Neural crest cell (in vitro differentiated cells): ENCODE measurements around the gene TMEM151B. TPM values are rescaled to one million over a fixed set of nuclear protein-coding genes. Genes with fewer than 3 reads are reported as not detected.

Source experiments
- DNase-seq: peaks from one replicate; pipeline ENCODE4 v3.0.0; 2021; ENCODE audit warnings: low read depth, mixed read lengths, low spot score
- H3K27ac Mint-ChIP-seq: one replicate; pipeline ENCODE4 v1.8.0; 2021; ENCODE audit warnings: mild to moderate bottlenecking, mixed read lengths; ENCODE audit not compliant: unreplicated experiment
- H3K27me3 Mint-ChIP-seq: 2 replicates; pipeline ENCODE4 v1.8.0; 2021; ENCODE audit warnings: low read depth, mild to moderate bottlenecking, mixed read lengths
- H3K36me3 Mint-ChIP-seq: 2 replicates; pipeline ENCODE4 v1.8.0; 2021; ENCODE audit warnings: low read depth, mild to moderate bottlenecking, mixed read lengths
- H3K4me1 Mint-ChIP-seq: 2 replicates; pipeline ENCODE4 v1.8.0; 2021; ENCODE audit warnings: mixed read lengths
- H3K4me3 Mint-ChIP-seq: one replicate; pipeline ENCODE4 v1.8.0; 2021; ENCODE audit warnings: mild to moderate bottlenecking, mixed read lengths
- H3K9me3 Mint-ChIP-seq: 2 replicates; pipeline ENCODE4 v1.8.0; 2021; ENCODE audit warnings: mixed read lengths
- total RNA-seq: library from RNA; stranded (reverse); gene quantifications from 2 replicates; pipeline ENCODE4 v1.2.1, GENCODE V29; 2021
- TF ChIP-seq, protein P1 (sequence below): fragments of 200-600 bp; sonication (generic); conservative IDR thresholded peaks from 2 replicates; pipeline ENCODE4 v1.5.0; 2021; ENCODE audit warnings: antibody characterized with exemption, mild to moderate bottlenecking

Gene TMEM151B
- total RNA-seq, 1 donor from 2014 or later = 21.2 TPM

DNA sequence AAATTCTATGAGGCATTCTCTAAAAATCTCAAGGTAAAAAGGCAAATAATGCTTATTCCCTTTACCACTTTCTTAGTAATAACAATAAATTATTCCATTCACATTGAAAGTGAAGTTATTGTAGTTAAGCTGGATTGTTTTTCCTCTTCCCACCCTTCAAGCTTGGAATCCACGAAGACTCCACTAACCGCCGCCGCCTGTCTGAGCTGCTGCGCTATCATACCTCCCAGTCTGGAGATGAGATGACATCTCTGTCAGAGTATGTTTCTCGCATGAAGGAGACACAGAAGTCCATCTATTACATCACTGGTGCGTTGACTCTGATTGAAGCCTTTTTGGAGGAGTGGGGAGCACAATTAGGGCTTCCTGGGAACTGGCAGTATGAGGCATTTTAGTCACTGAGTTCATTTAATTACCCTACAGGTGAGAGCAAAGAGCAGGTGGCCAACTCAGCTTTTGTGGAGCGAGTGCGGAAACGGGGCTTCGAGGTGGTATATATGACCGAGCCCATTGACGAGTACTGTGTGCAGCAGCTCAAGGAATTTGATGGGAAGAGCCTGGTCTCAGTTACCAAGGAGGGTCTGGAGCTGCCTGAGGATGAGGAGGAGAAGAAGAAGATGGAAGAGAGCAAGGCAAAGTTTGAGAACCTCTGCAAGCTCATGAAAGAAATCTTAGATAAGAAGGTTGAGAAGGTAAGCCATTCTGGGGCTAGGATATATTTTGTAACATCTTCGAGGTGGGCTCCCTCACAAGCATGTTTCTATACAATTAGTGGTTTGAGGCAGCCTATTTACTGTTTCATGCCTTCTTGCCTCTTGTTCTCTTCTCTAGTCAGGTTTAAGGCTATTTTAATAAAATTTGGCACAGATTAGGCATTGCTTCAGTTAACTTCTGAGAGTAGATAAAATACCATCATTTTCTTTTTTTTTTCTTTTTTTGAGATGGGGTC, 18.4 kb upstream of the TMEM151B start:
- H3K36me3 Mint-ChIP-seq = peaks cover 60% of the 10 kb centered on the region
- H3K27me3 Mint-ChIP-seq = peaks cover 30% of the 10 kb centered on the region
- H3K4me3 Mint-ChIP-seq = peak overlapping the region; percentile 93
- peak overlapping the region; percentile 63 for H3K27ac Mint-ChIP-seq
- H3K4me1 Mint-ChIP-seq = peaks cover 81% of the 10 kb centered on the region
- H3K9me3 Mint-ChIP-seq = no peaks in the 10 kb centered on the region
- TF ChIP-seq, protein P1, sequence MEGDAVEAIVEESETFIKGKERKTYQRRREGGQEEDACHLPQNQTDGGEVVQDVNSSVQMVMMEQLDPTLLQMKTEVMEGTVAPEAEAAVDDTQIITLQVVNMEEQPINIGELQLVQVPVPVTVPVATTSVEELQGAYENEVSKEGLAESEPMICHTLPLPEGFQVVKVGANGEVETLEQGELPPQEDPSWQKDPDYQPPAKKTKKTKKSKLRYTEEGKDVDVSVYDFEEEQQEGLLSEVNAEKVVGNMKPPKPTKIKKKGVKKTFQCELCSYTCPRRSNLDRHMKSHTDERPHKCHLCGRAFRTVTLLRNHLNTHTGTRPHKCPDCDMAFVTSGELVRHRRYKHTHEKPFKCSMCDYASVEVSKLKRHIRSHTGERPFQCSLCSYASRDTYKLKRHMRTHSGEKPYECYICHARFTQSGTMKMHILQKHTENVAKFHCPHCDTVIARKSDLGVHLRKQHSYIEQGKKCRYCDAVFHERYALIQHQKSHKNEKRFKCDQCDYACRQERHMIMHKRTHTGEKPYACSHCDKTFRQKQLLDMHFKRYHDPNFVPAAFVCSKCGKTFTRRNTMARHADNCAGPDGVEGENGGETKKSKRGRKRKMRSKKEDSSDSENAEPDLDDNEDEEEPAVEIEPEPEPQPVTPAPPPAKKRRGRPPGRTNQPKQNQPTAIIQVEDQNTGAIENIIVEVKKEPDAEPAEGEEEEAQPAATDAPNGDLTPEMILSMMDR = no peak
- no peak for DNase-seq

DNA sequence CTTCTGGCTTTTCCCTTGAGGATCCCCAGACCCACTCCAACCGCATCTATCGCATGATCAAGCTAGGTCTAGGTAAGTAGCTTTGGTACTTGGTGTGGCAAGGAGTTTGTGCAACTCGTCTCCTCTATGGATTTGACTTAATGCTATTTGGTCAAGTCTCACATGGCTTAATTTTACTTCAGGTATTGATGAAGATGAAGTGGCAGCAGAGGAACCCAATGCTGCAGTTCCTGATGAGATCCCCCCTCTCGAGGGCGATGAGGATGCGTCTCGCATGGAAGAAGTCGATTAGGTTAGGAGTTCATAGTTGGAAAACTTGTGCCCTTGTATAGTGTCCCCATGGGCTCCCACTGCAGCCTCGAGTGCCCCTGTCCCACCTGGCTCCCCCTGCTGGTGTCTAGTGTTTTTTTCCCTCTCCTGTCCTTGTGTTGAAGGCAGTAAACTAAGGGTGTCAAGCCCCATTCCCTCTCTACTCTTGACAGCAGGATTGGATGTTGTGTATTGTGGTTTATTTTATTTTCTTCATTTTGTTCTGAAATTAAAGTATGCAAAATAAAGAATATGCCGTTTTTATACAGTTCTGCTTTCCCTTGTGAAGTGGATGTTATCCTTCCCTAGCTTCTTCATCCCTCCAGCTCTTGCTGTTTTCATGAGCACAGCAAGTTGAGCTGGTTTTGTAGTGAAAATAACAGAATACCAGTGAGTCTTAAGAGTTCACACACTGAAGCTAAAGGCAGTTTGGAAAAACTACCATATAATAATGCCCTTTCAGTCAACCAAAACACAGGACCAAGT, 16.7 kb upstream of the TMEM151B start:
- no peak overlapping the region for H3K27ac Mint-ChIP-seq
- peaks cover 30% of the 10 kb centered on the region for H3K27me3 Mint-ChIP-seq
- peak; percentile 57 for DNase-seq

DNA sequence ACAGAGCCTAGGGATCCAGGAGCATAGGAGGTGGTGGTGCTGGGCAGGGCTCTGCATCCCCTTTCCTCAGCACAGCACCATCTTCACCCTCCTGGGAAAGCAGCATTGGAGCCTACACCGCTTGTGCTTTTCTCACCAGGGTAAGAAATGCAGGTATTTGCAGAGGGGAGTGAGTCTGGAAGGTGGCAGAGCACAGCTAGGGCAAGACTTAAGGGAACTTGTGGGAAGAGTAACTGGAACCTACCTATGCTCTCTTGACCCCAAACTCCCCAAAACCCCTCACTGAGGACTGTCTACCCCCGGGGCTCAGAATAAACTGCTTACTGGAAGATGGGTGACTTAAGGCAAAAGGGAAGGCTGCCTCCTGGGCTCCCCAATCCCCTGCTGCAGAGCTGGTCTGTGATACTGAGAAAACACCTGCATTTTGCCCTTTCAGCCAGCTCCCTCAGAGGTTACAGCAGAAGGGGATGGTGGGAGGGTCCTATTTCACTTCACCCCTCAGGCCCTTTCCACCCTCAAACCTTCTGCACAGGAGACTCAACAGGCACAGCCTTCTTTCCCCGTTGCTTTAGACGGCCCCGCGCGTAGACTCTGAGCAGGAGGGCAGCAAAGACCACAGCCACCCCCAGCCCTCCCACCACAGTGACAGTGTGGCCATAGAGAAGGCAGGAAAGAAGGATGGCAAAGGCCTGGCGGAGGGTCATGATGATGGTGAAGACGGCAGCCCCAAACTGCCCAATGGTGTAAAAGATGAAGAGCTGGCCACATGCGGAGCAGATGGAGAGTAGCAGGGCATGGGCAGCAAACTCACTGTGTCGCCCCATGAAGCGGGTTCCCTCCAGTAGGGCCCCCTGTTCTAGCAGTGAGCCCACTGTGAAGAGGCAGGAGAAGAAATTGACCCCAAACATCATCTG, 15.8 kb upstream of the TMEM151B start:
- peaks cover 74% of the 10 kb centered on the region for H3K4me1 Mint-ChIP-seq
- H3K36me3 Mint-ChIP-seq = peaks cover 48% of the 10 kb centered on the region
- H3K27me3 Mint-ChIP-seq = peaks cover 30% of the 10 kb centered on the region
- TF ChIP-seq, protein P1 = no peak
- no peak for DNase-seq
- H3K27ac Mint-ChIP-seq = no peak overlapping the region
- peak overlapping the region; percentile 93 for H3K4me3 Mint-ChIP-seq
- no peaks in the 10 kb centered on the region for H3K9me3 Mint-ChIP-seq

More for the DNA sequence above, 16.7 kb upstream of the TMEM151B start:
- TF ChIP-seq, protein P1 = peak; percentile 65
- H3K4me1 Mint-ChIP-seq = peaks cover 81% of the 10 kb centered on the region
- peak overlapping the region; percentile 93 for H3K4me3 Mint-ChIP-seq
- no peaks in the 10 kb centered on the region for H3K9me3 Mint-ChIP-seq
- H3K36me3 Mint-ChIP-seq = peaks cover 52% of the 10 kb centered on the region

DNA sequence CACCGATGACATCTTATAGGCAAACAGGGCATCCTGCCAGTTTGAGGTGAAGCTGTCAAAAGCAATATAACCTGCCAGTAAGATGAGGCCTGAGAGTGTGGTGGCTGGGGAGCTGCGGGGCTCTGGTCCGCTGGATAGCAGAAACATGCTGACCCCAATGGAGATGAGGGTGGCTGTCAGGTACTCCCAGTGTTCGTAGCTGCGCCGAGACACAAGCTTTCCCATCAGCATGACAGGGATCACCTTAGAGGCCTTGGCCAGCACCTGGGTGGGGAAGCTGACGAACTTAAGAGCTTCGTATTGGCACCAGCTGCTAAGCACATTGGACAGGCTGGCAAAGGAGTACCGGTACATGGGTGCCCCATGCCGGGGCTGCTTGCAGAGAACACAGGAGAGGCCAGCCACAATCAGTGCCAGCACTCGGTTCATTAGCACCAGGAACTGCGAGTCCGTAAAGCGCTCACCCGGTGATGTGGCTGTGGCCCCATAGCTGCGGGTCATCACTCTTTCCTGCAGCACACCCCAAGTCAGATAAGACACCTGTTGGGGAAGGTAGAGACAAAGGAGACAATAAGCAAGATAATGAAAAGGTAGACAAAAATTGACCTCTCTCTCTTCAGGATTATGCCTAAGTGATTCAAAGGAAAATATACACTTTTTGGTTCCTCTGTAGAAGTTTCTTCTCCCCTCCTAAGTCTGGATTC, 15.0 kb upstream of the TMEM151B start:
- H3K36me3 Mint-ChIP-seq = peaks cover 40% of the 10 kb centered on the region
- no peaks in the 10 kb centered on the region for H3K9me3 Mint-ChIP-seq
- H3K4me3 Mint-ChIP-seq = peak overlapping the region; percentile 93
- TF ChIP-seq, protein P1 = no peak
- no peak for DNase-seq
- peak overlapping the region; percentile 70 for H3K27ac Mint-ChIP-seq
- H3K4me1 Mint-ChIP-seq = peaks cover 67% of the 10 kb centered on the region
- peaks cover 30% of the 10 kb centered on the region for H3K27me3 Mint-ChIP-seq
